ENCODE data around the gene DGAT2. TPM values are rescaled to one million over a fixed set of nuclear protein-coding genes. Genes with fewer than 3 reads are reported as not detected.

Gene DGAT2
- total and polyA plus RNA-seq, 2 experiments from 2014 or later: 23.7 to 44.9 TPM

- Histone ChIP-seq H3K36me3 (no peaks in the 10 kb centered on the region), H3K4me3 (no peak overlapping the region), H3K4me1 (ENCODE audit: low read depth) (peaks cover 15% of the 10 kb centered on the region), H3K27me3 (no peaks in the 10 kb centered on the region), H3K9me3 (ENCODE audit: low read depth) (no peaks in the 10 kb centered on the region), H3K27ac (no peak overlapping the region)
- no peak for DNase-seq (ENCODE audit: low read depth in 1 of 2, low spot score in 1 of 2)
- TF ChIP-seq, protein P1, sequence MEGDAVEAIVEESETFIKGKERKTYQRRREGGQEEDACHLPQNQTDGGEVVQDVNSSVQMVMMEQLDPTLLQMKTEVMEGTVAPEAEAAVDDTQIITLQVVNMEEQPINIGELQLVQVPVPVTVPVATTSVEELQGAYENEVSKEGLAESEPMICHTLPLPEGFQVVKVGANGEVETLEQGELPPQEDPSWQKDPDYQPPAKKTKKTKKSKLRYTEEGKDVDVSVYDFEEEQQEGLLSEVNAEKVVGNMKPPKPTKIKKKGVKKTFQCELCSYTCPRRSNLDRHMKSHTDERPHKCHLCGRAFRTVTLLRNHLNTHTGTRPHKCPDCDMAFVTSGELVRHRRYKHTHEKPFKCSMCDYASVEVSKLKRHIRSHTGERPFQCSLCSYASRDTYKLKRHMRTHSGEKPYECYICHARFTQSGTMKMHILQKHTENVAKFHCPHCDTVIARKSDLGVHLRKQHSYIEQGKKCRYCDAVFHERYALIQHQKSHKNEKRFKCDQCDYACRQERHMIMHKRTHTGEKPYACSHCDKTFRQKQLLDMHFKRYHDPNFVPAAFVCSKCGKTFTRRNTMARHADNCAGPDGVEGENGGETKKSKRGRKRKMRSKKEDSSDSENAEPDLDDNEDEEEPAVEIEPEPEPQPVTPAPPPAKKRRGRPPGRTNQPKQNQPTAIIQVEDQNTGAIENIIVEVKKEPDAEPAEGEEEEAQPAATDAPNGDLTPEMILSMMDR (IDR thresholded peaks at IDR 0.05; ENCODE audit: low read depth, low read length): no peak
Observed at GRCh38 chr11:75770102-75770501, 1.5 kb downstream of the DGAT2 start.

- peak in 1 of 2 donors; percentile 91 for DNase-seq (ENCODE audit: low read depth in 1 of 2, low spot score in 1 of 2)
- TF ChIP-seq, protein P1 (IDR thresholded peaks at IDR 0.05; ENCODE audit: low read depth, low read length): no peak
- Histone ChIP-seq H3K27ac (no peak overlapping the region), H3K9me3 (ENCODE audit: low read depth) (no peaks in the 10 kb centered on the region), H3K4me1 (ENCODE audit: low read depth) (peaks cover 15% of the 10 kb centered on the region), H3K4me3 (no peak overlapping the region), H3K27me3 (no peaks in the 10 kb centered on the region), H3K36me3 (no peaks in the 10 kb centered on the region)
Observed at GRCh38 chr11:75771646-75772410, 3.2 kb downstream of the DGAT2 start.

DNA sequence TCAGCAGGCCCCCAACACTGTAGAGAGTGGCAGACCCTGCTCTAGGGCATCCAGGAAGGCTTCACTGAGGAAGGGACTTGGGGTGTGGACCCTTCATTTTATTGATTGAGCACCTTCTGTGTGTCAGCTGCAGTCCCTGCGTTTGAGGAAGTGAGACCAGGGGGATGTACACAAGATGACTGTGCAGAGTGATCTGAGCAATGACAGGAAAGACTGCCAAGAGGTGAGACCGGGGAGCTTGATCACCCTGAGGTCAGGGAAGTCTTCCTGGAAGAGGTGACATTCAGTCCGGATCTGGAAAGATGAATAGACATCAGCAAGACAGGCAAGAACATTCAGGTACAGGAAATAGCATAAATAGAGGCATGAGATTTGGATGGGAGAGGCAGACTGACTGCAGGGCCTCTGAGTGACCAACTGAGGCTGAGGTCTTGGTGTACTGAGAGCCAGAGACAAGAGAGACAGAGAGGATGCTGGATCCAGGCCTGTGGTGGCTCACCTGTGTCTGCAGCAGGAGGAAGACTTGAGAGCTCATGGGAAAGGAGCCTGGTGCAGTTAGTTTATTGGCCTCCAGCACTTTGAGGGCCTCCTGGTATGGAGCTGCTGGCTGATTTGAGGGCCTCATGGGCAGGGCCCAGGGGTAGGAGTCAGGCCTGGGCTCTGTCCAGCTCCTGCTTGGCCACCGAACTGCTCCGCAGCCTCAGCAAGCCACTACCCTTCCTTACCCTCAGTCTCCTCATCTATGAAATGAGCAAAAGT, 5.2 kb downstream of the DGAT2 start:
- TF ChIP-seq, protein P1 (IDR thresholded peaks at IDR 0.05; ENCODE audit: low read depth, low read length): no peak
- Histone ChIP-seq H3K27me3 (no peaks in the 10 kb centered on the region), H3K4me3 (no peak overlapping the region), H3K9me3 (ENCODE audit: low read depth) (no peaks in the 10 kb centered on the region), H3K27ac (no peak overlapping the region), H3K4me1 (ENCODE audit: low read depth) (peaks cover 10% of the 10 kb centered on the region), H3K36me3 (no peaks in the 10 kb centered on the region)
- no peak for DNase-seq (ENCODE audit: low read depth in 1 of 2, low spot score in 1 of 2)

GRCh38 chr11:75775056-75775455, 6.5 kb downstream of the DGAT2 start:
- TF ChIP-seq, protein P1 (IDR thresholded peaks at IDR 0.05; ENCODE audit: low read depth, low read length): no peak
- Histone ChIP-seq H3K4me1 (ENCODE audit: low read depth) (peaks cover 4% of the 10 kb centered on the region), H3K27me3 (no peaks in the 10 kb centered on the region), H3K27ac (no peak overlapping the region), H3K36me3 (no peaks in the 10 kb centered on the region), H3K4me3 (no peak overlapping the region), H3K9me3 (ENCODE audit: low read depth) (no peaks in the 10 kb centered on the region)
- DNase-seq (ENCODE audit: low read depth in 1 of 2, low spot score in 1 of 2): no peak

GRCh38 chr11:75776546-75776945, 8.0 kb downstream of the DGAT2 start:
- TF ChIP-seq, protein P1 (IDR thresholded peaks at IDR 0.05; ENCODE audit: low read depth, low read length): no peak
- Histone ChIP-seq H3K27ac (no peak overlapping the region), H3K27me3 (no peaks in the 10 kb centered on the region), H3K36me3 (no peaks in the 10 kb centered on the region), H3K4me1 (ENCODE audit: low read depth) (no peaks in the 10 kb centered on the region), H3K4me3 (no peak overlapping the region), H3K9me3 (ENCODE audit: low read depth) (no peaks in the 10 kb centered on the region)
- no peak for DNase-seq (ENCODE audit: low read depth in 1 of 2, low spot score in 1 of 2)
